AG04450 (cell line): ENCODE data around the gene CALML6. TPM values are rescaled to one million over a fixed set of nuclear protein-coding genes. Genes with fewer than 3 reads are reported as not detected.

Source experiments
- CTCF ChIA-PET: fragments of 300-600, 350-600 bp; formaldehyde crosslinking; extraction: SDS; loops from one replicate; lab custom pipeline; 2022; ENCODE audit warnings: antibody characterized with exemption, inconsistent platforms; lab: Charles Lee
- POLR2A ChIA-PET: fragments of 350-600 bp; formaldehyde crosslinking; extraction: SDS; loops from one replicate; lab custom pipeline; 2021; ENCODE audit warnings: antibody characterized with exemption, inconsistent platforms; lab: Yijun Ruan, JAX
- DNase-seq: peaks from one replicate; pipeline ENCODE4 v3.0.0-alpha.2; 2011; ENCODE audit warnings: low read depth, low spot score
- H3K27ac ChIP-seq: one replicate; pipeline ENCODE4 v1.5.1; 2012; ENCODE audit warnings: low read depth, low read length, control low read depth
- H3K27me3 ChIP-seq: one replicate; pipeline ENCODE4 v1.6.0; 2012; ENCODE audit warnings: low read length; ENCODE audit not compliant: control insufficient read depth, insufficient read depth
- H3K4me3 ChIP-seq: 2 replicates; pipeline ENCODE4 v1.5.1; 2011; ENCODE audit warnings: mild to moderate bottlenecking, low read depth, low read length, control low read depth
- H3K9me3 ChIP-seq: 2 replicates; pipeline ENCODE4 v1.5.1; 2012; ENCODE audit warnings: low read length; ENCODE audit not compliant: control insufficient read depth, insufficient read depth
- polyA plus RNA-seq: library from polyadenylated mRNA; depleted of rRNA; stranded (reverse); fragments of >200 nt; gene quantifications from 2 replicates; pipeline ENCODE4 v1.2.3, GENCODE V29; 2011
- TF ChIP-seq, protein P1 (sequence below): IDR thresholded peaks from 2 replicates; pipeline ENCODE4 v1.5.1; 2011; ENCODE audit warnings: low read depth, low read length, control low read depth, inconsistent platforms

CALML6 gene
- polyA plus RNA-seq, 1 experiment: 0.21 TPM

DNA sequence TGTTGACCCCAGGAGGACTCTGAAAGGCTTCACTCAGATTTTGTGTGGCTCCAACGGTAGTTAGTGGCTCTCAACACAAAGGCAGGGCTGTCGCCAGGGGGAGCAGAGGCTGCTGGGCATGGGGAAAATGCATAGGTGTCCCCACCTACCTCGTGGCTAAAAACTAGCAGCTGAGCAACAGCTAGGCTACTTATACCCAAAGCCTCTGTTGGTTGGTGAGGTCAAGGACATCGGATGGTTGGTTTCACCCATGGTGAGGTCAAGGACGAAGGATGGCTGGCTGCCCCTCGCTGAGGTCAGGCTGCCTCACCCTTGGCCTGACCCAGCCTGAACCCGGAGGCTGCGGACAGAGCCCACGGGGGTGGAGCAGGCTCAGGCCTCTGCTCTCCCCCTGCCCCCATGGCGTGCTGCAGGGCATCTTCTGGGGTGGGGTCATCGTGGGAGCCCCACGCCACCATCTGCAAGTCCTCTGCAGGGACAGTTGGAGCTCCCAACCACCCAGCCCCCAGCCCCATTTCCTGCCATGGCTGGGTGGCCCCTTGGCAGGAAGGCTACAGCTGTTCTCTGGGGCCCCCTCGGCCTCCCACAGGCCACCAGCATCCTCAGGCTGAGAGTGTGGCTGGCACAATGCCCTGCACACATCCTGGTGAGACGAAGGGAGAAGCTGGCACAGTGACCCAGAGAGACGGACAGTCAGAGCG is 15.6 kb upstream of the CALML6 start:
- no peak overlapping the region for H3K4me3 ChIP-seq
- POLR2A ChIA-PET: no interaction called here
- CTCF ChIA-PET: interaction anchor here (0.8 kb wide), 1 partner anchor 9 kb away, joined by 3 read pairs; no protein-coding TSS in a partner anchor
- TF ChIP-seq, protein P1, sequence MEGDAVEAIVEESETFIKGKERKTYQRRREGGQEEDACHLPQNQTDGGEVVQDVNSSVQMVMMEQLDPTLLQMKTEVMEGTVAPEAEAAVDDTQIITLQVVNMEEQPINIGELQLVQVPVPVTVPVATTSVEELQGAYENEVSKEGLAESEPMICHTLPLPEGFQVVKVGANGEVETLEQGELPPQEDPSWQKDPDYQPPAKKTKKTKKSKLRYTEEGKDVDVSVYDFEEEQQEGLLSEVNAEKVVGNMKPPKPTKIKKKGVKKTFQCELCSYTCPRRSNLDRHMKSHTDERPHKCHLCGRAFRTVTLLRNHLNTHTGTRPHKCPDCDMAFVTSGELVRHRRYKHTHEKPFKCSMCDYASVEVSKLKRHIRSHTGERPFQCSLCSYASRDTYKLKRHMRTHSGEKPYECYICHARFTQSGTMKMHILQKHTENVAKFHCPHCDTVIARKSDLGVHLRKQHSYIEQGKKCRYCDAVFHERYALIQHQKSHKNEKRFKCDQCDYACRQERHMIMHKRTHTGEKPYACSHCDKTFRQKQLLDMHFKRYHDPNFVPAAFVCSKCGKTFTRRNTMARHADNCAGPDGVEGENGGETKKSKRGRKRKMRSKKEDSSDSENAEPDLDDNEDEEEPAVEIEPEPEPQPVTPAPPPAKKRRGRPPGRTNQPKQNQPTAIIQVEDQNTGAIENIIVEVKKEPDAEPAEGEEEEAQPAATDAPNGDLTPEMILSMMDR: peak; percentile 8; the same call in 1 of the 2 replicates
- H3K27ac ChIP-seq: no peak overlapping the region
- H3K27me3 ChIP-seq: peaks cover 3% of the 10 kb centered on the region
- H3K9me3 ChIP-seq: peaks cover 8% of the 10 kb centered on the region
- DNase-seq: no peak

- Histone ChIP-seq H3K27me3 (peaks cover 3% of the 10 kb centered on the region), H3K9me3 (peaks cover 8% of the 10 kb centered on the region), H3K27ac (no peak overlapping the region), H3K4me3 (no peak overlapping the region)
- TF ChIP-seq, protein P1: no peak
- POLR2A ChIA-PET: no interaction called here
- CTCF ChIA-PET: interaction anchor here (0.8 kb wide), 1 partner anchor 9 kb away, joined by 3 read pairs; no protein-coding TSS in a partner anchor
- DNase-seq: no peak
Observed at GRCh38 chr1:1899967-1900327, 15.1 kb upstream of the CALML6 start.

DNA sequence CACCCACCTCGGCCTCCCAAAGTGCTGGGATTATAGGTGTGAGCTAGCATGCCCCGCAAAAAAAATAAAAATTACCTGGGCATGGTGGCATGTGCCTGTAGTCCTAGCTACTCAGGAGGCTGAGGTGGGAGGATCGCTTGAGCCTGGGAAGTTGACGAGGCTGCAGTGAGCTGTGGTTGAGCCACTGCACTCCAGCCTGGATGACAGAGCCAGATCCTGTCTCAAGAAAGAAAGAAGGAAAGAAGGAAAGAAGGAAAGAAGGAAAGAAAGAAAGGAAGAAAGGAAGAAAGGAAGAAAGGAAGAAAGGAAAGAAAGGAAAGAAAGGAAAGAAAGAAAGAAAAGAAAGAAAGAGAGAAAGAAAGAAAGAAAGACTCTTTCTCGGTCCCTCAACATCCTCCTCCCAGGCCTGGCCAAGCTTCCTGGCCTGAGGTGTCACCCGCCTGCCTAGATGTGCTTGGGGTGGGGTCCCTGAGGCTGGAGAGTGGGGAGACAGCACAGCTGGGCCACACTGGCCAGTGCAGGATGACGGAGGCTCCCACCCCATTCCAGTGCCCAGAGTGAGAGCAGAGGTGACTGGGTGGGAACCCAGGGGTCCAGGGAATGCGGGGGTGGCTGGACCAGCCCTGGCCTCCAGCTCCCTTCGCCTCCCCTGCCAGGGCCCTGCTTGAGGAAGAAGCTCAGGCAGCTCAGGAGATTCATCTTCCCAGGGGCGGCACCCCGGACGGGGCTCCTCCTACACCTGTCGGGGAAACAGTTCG is 14.0 kb upstream of the CALML6 start:
- H3K27ac ChIP-seq: no peak overlapping the region
- POLR2A ChIA-PET: no interaction called here

GRCh38 chr1:1901641-1902294 is 13.3 kb upstream of the CALML6 start:
- H3K9me3 ChIP-seq: peaks cover 8% of the 10 kb centered on the region
- ChIA-PET CTCF (interaction anchor here (0.5 kb wide), 1 partner anchor 270 kb away, joined by 4 read pairs; no protein-coding TSS in a partner anchor), POLR2A (interaction anchor here (0.6 kb wide), 1 partner anchor 11 kb away, joined by 3 read pairs; no protein-coding TSS in a partner anchor)
- TF ChIP-seq, protein P1: no peak
- H3K4me3 ChIP-seq: no peak overlapping the region
- H3K27me3 ChIP-seq: peaks cover 3% of the 10 kb centered on the region
- H3K27ac ChIP-seq: no peak overlapping the region
- no peak for DNase-seq

More for the DNA sequence above, 14.0 kb upstream of the CALML6 start:
- DNase-seq: no peak
- CTCF ChIA-PET: interaction anchor here (0.5 to 0.6 kb wide), 2 partner anchors 9 to 271 kb away, joined by 3 to 4 read pairs; no protein-coding TSS in a partner anchor
- TF ChIP-seq, protein P1: no peak
- H3K9me3 ChIP-seq: peaks cover 8% of the 10 kb centered on the region
- H3K27me3 ChIP-seq: peaks cover 3% of the 10 kb centered on the region
- H3K4me3 ChIP-seq: no peak overlapping the region
